NOMO-1 (cell line): ENCODE data around the gene FIBCD1.

ENCODE experiments used
- DNase-seq, 2 experiments: peaks; one replicate each; lab custom pipeline; 2025; ENCODE audit not compliant: unreplicated experiment in 2 of 2; lab: John Stamatoyannopoulos, UW

FIBCD1 gene

DNA sequence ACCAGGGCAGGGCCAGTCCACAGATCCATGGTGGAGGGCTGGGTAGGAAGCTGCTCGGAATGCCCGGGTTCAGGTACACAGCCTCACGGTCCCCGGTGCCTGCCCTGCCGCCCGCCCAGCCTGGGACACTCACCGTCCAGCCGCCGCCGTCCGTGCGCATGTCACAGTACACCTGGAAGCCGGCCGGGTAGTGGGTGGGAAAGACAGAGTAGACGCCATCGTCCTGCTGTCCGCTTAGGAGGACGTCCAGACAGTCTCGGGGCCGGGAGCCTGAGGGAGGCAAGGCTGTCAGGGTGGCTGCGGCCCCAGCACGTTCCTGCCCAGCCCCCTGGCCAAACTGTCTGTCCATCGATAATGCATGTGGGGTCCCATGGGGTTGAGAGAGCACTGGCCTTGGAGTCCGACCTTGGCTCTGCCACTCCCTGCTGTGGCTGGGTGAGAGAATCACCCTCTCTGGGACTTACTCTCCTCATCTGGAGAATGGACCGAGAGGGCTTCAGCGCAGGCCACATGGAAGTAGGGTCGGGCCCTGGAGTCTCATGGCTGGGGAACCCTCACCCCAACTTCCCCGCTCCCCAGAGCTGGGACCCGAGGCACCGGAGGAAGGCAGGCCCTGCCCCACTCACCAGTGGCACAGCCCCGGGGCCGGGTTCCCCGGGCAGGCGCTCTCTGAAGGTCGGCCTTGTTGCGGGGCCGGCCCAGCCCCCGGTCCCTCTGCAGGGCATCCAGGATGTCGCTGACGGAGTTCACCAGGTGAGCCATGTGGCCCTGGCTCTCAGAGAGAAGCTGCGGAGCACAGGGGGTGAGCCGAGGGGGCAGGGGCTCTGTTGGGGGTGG is 15.2 kb downstream of the FIBCD1 start:
- DNase-seq: no peak

DNA sequence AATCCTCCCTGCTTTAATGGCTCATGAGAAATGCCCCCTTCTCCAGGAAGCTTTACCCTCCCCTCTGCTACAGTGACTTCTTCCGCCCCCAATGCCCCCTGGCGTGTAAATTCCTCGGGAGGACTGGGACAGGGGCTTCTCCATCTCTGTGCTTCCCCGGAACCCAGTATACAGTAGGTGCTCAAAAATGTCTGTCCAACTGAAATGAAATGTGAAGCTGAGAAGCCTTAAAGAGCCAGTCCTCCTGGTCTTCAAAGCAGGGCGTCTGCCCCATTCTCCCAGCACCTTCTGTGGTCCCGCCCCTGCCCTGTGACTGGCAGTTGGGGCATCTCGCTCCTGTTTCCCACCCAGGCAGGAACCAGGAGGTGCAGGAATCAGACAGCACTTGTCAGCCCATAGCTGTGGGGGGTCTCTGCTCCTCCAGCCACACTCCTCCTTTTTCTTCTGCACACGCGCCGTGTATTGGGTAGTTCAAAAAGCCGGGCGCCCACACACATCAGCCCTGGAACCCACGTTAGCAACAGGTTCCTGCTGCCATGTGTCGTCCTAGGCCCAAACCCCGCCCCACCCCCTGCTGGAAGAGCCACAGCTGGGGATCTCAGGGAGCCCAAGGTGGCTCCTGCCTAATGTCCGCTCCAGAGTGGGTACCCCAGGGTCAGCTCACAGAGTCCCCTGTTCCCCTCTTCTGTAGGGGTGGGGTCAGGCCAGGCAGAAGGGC is 16.0 kb downstream of the FIBCD1 start:
- DNase-seq: no peak

DNA sequence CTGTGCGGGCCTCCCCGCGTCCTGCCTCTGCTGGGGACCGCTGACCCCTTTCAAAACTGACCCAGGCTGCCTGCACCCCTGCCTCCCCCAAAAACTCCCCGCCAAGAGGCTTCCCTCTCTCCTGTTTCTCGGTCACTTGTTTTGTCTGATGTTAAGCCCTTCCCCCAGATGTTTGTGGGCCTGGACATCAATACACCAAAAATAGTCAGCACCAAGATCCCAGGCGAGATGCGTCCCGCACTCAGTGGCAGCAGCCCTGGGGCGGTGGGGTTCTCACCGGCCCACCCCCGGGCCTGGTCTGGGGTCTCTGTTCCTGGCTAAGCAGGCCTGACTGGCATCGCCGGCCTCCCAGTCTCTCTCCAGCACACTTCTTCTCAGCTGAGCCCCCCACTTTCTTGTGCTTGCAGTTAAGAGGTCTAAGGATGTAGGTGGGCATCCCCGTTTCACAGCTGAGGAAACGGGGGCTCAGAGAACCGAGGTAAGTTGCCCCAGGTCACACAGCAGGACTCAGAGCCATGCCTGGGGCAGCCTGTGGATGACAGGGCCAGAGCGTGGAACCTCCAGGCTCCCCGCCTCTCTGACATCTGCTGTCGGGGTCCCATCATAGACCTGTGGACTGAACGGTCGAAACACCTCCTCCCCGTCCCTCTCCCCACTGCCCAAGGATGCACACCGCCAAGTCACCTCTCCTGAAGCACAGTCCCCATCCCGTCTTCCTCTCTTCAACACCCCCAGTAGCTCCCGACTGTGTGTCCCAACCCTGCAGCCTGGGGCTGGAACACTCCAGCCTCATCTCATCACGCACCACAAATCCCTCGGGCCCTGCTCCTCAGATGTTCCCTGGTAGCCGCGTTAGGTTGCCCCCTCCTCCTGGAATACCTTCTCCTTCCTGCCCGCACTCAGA is 16.8 kb downstream of the FIBCD1 start:
- DNase-seq: no peak

DNA sequence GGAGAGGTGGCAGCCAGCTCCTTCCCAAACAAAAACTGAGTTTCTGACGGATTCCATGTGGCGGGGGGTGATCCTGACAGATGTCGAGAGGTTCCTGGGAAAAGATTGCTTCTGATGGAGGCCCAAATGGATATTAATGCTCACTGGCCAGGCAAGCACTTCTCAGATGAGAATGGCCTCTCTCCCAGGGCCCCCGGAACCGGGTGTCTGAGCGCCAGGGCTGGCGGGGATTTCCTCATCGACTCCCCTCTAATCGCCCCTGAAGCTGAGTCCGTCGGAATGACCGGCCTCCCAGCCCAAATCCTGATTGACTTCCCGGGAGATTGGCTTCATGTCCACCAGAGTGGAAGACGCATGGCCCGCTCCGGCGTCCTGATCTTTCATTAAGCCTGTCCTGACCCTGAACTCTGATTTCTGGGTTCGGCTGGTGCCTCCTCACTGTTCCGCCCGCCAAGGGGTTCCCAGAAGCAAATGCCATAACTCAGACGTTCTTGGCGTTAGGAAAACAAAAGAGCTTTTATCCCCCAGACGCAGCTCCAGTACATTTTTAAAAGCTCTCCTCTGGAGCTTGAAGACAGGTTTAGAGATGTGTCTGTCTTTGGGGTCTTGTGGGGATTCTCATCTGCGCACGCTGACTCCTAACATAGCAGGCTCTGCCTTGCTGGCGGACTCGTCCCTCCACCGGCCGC is 17.6 kb downstream of the FIBCD1 start:
- DNase-seq: no peak

DNA sequence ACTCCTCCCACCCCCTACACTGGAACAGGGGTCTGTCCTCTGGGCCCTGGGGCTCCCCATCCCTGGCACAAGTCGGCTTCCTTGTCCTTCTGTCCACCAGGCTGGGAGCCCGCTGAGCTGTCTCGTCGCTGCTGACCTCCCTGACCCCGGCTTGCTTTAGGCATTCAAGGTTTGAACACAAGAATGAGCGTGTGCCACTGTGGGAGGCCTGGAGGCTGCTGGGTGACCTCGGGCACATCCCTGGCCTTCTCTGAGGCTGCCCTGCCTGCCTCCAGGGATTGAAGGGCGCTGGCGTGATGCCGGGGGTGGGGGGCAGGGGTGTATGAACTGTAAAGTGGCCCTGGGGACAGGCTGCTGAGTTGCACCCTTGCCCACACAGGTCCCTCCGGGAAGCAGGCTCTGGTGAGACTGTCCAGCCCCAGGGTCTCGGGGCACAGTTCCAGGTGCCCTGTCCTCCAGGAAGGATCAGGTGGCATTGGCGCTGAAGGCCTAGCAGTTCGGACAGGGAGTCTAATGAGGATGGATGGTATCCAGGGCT is 18.2 kb downstream of the FIBCD1 start:
- DNase-seq: no peak

DNA sequence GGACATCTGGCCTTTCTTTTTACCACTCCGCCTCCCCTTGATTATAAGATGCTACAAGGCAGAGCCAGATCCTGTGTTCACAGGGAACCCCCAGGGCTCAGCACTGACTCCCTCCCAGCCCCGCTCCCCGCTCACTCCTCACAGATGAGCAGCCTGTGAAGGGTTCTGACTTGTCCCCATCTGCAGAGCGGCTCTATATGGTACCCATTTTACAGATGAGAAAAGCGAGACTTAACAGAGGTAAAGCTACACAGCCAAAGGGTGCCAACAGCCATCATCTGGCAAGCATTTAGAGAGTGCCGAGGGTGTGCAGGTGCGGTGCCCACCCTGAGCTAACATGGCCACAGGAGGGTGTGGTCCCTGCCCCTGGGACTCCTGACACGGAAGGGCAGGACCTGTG is 18.8 kb downstream of the FIBCD1 start:
- DNase-seq: no peak

DNA sequence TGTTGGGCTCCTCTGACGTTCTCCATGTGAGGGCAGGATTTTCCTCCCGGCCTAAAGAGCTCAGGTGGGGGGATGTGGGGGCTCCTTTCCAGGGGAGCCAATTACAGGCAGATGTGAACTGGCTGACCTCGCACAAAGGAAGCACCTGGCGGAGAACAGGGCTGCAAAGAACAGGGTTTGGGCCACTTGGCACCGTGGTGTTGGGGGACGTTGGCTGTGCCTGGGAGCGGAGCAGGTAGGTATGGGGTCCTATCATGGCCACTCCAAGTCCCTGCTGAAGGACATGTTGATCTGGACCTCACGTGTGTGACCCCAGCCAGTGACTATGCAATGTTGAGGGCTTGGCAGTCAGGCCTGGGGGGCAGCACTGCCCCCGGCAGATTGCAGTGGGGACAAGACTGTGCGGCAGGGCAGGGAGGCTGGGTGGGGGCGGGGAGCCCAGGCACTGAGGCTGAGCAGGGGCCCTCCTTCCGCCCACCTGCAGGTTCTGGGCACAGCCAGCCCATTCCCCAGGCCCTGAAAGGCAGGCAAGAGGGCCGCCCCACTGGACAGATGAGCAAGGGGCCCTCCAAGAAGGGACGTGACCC is 19.4 kb downstream of the FIBCD1 start:
- DNase-seq: no peak

DNA sequence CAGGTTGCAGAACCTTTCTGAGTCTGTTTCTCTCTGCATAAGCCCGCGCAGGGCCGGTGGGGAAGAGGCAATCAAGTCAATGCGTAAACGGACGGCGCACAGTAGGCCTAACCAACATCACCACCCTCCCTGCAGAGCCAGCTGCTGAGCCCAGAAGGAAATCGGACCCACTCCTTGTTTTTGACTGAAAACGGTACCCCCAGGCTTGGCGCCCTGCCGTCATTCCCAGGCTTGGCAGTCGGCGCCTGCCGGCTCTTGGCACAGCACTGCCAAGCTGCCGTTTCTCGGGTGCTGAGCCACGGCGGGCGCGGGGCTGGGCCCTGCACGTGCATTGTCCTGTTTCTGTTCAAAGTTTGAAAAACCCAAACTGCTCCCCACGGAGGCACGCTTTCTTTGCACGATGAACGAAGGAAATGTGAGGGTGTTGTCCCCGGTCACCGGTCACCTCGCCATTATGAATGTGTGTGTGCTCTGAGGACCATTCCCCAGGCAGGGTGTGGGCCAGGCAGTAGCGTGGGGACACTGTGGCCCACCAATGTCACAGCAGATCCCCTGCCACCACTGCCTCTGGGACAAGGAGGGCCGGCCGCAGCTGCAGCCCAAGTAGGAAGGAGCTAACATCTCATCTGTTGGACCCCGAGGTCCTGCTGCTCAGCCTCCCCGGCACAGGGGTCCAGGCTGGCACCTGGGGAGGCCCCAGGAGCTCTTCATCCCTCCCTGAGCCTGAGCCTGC is 20.1 kb downstream of the FIBCD1 start:
- DNase-seq: no peak

DNA sequence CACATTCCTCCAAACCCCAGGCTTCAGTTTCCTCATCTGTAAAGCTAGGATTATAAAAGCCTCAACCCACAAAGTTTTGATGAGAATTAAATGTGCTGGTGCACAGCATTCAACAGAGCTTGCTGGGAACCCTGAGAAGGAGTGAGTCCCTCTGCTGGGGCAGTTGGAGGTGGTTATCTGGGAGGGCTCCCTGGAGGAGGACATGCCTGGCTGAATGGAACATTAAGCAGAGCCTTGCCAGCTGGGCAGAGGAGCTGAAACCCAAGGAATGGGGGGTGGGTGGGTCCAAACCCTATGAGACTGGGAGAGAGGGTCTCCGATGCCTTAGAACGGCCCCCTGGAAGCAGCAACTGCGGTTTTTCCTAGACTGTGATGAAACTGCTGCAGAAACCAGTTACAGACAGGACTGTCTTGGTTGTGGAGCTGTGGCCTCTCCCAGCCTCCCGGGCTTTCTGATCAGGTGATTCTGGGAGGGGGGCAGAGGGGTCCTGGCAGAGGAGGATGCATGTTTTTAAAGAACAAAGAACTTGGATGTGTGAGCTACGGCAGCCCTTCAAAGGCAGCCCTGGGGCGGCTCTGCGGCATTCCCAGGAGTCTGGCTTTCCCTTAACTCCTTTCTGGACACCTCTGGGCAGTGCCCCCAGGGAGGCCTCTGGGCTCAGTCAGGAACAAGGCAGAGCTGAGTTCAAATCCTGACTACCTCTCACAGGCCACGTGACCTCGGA is 20.8 kb downstream of the FIBCD1 start:
- DNase-seq: no peak

DNA sequence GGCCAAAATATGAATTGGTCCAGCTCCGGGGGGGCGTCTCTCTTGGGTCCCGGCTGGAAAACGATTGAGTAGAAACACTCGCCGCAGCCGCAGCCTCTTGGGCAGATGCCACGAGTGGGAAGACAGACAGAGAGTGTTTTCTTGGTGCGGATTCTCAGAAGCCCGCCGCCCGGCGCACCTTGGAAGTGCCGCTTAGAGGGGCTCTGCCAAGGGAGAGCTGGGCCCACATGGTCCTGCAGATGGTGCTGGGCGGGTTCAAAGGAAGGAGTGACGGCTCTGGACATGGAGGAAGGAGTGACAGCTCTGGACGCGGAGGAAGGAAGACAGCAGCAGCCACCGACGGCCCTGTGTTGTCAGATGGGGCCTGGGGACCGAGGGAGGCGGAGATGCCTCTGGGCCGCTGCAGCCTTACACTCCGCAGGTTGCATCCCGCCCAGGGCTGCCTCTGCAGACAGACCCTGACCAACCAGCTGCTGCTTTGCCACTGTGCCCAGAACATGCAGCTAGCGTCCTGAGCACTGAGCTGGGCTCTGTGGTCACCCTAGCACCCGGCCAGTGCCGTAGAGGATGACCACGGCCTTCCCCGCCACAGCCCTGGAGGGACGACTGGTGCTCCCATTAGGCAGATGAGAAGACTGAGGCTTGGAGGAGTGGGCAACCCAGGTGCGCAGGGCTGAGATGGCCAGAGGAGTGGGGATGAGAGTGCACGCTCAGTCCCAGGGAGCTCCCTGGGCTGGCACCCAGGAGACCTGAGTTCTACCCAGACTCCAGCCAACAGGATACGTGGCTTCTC is 21.7 kb downstream of the FIBCD1 start:
- DNase-seq: no peak

DNA sequence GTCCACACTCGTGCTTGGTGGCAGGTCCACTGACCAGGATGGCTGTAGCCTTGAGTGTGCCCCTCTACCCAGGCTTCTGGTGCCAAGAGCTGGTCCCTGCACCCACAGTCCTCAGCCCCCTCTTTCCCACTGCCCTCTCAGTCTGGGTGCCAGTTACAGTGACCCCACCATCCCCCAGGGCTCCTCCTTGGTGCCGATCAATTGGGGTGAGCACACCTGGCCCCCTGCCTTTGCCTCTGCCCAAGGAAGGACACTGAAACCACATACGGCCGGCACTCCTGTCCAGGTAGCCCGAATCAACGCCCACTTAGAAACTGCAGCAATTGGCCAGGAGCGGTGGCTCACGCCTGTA is 24.0 kb downstream of the FIBCD1 start:
- no peak for DNase-seq

DNA sequence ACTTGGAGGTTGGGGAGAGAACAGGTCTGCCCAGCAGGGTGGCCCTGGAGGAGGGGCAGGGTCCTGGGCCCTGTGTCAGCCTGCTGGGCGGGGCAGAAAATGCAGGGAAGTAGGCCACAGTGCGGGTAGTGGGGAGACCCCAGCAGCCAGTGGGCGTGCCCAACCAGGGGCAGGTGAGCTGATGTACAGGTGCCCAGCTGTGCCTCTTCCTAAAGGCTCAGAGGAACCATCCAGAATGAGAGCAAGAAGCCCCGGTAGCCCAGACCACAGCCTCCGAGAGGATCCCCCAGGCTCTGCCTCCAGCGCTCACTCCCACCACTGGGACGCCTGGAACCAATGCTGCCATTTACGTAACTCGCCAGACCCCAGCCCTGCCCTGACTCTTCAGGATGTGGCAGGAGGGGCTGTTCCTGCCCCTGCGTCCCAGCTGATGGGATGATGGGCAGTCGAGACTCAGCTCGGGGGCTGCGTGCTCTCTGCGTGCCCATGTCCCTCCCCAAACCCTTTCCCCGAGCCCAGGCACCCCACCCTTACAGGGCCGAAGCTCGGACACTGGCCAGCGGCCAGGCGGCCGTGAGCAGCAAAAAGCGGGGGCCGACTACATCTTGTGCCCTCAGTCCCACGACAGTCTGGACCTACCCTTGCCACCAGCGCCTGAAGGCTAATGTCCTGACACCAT is 24.5 kb downstream of the FIBCD1 start:
- no peak for DNase-seq

DNA sequence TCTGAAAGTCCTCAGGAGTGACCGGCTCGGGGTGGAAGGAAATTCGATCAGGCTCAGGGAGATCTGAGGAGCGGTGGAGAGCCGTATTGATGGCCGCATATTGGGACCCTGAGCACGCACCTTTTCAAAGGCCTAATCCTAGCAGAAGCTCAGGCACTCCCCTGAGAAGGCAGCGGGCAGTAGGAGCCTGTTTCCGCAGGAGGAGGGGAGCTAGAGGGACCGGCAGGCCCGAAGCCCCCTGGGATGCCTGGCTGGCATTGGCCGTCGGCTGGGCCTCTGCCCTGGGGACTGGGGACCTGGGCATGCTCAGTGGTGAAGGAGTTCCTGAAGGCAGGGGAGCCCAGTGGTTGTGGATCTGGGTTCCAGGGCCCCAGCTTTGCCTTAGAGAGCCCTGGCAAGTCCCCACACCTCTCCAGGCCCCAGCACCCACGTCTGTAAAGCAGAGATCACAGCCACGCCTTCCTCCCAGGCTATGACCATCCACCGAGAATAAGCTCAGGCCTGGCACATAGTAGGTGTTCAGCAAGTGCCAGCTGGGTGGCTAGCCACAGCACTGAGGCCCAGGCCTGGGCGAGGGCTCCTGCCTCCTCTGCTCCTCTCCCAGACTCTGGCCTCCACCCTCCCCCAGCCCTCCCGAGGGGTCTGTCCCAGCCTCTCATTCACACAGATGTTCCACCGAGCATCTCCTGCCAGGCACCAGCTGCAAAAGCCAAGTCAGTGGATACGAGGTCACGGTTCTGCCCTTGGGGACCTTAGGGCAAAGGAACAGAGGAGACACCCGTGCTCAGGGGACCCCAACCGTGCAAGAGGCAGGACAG is 25.2 kb downstream of the FIBCD1 start:
- no peak for DNase-seq

DNA sequence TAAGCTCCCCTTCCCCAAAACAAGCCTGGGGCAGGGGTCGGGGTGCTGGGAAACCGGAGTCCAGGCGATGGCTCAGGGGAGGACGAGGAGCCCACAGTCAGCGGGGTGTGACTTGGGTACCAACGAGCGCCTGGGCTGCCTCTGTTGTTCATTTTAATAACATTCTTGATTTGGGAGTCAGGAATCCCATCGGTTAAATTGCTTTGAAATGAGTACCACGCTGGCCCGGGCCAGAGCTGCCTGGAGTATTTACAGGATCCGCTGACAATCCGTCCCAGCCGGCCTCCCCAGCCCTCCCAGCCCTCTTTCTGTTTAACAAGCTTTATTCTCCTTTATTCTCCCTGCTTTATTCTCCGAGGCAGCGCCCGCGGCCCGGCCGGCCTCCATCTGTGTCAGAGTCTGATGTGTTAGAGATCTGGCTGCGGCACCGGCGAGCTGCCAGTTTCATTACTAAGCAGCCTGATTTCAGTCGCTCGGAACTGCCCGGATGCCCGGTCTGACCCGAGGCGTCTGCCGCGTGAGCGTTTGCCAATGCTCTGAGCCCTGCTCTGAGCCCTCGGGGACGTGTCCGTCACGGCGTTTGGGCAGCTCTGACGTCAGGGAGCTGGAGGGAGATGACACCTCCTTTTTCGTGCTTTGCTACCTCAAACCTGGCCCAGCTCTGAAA is 26.0 kb downstream of the FIBCD1 start:
- DNase-seq: no peak

DNA sequence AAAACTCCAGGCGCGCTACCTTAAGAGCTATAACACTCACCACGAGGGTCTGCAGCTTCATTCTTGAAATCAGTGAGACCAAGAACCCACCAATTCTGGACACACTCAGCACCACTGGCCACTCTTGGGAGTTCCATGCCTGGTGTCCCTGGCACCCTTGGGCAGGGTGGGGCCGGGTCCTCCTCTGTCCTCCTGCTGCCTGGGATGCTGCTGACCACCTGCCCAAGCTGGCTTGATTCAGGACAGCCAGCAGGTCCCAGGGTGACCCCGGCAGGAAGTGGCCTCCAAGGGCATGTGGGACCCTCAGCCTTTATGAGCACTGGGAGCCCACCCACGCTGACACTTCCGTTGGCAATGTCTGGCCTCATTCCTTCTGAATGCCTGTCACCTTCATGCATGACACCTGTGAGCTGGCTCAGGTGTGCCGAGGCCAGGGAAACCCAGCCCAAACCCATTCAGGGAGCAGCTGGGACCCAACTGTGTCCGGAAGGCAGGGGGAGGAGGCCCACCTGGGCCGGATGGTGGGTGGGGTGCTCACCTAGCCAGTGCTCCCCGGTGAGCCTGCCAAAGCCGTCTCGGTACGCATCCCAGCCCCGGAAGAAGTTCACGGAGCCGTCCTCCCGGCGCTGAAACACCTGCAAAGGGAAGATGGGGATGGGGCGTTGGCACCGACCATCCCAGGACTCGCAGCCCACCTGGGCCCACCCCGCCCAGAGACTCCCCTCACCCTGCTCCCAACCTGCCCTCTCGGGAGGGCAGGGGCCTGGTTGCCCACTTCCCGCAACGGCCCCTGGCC is 27.6 kb downstream of the FIBCD1 start:
- DNase-seq: no peak
